Measurements from ENCODE around the gene NELFA. TPM values are rescaled to one million over a fixed set of nuclear protein-coding genes. Genes with fewer than 3 reads are reported as not detected.

Gene NELFA
- total RNA-seq, 4 donors from 2014 or later: 29.3 to 45.3 (median 35.7) TPM

GRCh38 chr4:1950369-1950768 is 58.4 kb downstream of the NELFA start:
- no peak for DNase-seq (ENCODE audit: low spot score in 2 of 2)
- intact Hi-C loops (cut with DNase I; ENCODE audit: low total_unique reads): no loop called here
- WGBS, 2 donors: 93 to 95% methylated on average over 10 of the region's 10 CpGs
- TF ChIP-seq POLR2A (IDR thresholded peaks at IDR 0.05) (no peak), CTCF (IDR thresholded peaks at IDR 0.05) (no peak)
- H3K4me3 ChIP-seq (ENCODE audit: low read depth, poor library complexity, severe bottlenecking): no peak overlapping the region

- no peak overlapping the region for H3K4me3 ChIP-seq (ENCODE audit: low read depth, poor library complexity, severe bottlenecking)
- DNase-seq (ENCODE audit: low spot score in 2 of 2): no peak
- WGBS, 2 donors: 93% methylated on average over 8 of the region's 8 CpGs
- TF ChIP-seq POLR2A (IDR thresholded peaks at IDR 0.05): no peak
- intact Hi-C loops (cut with DNase I; ENCODE audit: low total_unique reads): no loop called here
Measured at GRCh38 chr4:1948892-1949436, 59.8 kb downstream of the NELFA start.

- intact Hi-C loops (cut with DNase I; ENCODE audit: low total_unique reads): no loop called here
- TF ChIP-seq CTCF (IDR thresholded peaks at IDR 0.05) (no peak), POLR2A (IDR thresholded peaks at IDR 0.05) (no peak)
- 94% methylated on average over 16 of the region's 16 CpGs for WGBS, 2 donors
- no peak overlapping the region for H3K4me3 ChIP-seq (ENCODE audit: low read depth, poor library complexity, severe bottlenecking)
- no peak for DNase-seq (ENCODE audit: low spot score in 2 of 2)
Measured at GRCh38 chr4:1948232-1948631, 60.5 kb downstream of the NELFA start.

GRCh38 chr4:1945912-1946311 is 62.9 kb downstream of the NELFA start:
- 94 to 98% methylated on average over 1 of the region's 1 CpG for WGBS, 2 donors
- intact Hi-C loops (cut with DNase I; ENCODE audit: low total_unique reads): no loop called here
- no peak overlapping the region for H3K4me3 ChIP-seq (ENCODE audit: low read depth, poor library complexity, severe bottlenecking)
- no peak for DNase-seq (ENCODE audit: low spot score in 2 of 2)
- no peak for TF ChIP-seq CTCF (IDR thresholded peaks at IDR 0.05)
- no peak for TF ChIP-seq POLR2A (IDR thresholded peaks at IDR 0.05)

DNA sequence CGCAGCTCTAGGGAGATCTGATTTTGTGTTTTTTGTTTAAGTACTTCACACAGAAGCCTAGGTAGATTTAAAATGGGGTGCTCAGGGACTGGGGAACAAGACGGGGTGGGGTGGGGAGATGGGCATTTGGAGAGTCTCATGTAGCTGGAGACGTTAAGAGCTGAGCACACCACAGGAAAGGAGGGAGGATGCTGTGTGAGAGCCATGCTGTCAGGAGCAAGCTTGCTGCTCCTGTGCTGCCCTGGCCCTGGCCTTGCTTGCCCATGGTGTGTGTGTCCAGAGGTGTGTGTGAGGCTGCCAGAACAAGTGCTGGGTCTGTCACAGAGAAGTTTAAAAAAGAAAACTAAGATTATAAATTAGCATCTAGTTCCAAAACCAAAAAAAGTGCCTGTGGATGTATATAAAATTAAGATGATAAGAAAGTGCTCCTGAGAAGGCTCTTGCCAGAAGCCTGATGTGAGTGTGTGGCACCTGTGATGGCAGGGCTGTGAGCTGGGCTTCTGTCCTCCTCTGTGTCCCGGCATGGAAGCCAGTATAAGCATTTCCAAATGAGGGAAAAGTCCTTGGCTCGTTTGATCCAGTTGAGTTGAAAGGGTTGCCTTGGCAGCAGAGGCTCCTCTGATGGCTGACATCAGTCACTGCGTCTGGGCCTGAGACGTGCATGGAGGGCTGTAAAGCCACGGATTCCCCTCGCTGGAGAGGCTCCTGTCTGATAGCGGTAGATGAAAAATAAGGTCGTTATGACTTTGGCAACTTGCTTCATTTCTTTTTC is 63.5 kb downstream of the NELFA start:
- DNase-seq (ENCODE audit: low spot score in 2 of 2): no peak
- intact Hi-C loops (cut with DNase I; ENCODE audit: low total_unique reads): no loop called here
- no peak overlapping the region for H3K4me3 ChIP-seq (ENCODE audit: low read depth, poor library complexity, severe bottlenecking)
- TF ChIP-seq POLR2A (IDR thresholded peaks at IDR 0.05) (no peak), CTCF (IDR thresholded peaks at IDR 0.05) (no peak)
- 77 to 78% methylated on average over 11 of the region's 11 CpGs for WGBS, 2 donors

DNA sequence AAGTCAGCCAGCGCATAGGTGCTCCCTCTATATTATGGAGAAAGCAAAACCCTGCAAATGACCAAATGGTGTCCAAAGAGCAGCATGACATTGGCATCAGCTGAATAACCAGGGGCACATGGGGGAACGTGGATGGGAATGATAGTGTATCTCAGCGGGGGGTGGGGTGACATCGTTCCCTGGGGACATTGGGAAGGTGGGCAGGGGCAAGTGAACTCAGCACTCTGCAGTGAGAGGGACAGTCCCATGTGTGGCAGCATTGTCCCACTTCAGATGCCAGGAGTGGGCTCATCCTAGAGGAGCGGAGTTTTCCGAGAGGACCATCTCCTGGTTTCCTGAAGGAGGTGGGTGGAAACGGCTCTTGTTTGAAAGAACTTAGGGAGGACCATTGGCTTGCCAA is 64.8 kb downstream of the NELFA start:
- no peak overlapping the region for H3K4me3 ChIP-seq (ENCODE audit: low read depth, poor library complexity, severe bottlenecking)
- 93 to 96% methylated on average over 7 of the region's 7 CpGs for WGBS, 2 donors
- DNase-seq (ENCODE audit: low spot score in 2 of 2): no peak
- intact Hi-C loops (cut with DNase I; ENCODE audit: low total_unique reads): no loop called here
- no peak for TF ChIP-seq CTCF (IDR thresholded peaks at IDR 0.05)
- TF ChIP-seq POLR2A (IDR thresholded peaks at IDR 0.05): no peak

Measured in lower leg skin (tissue), 4 donors.